Neural progenitor cell (in vitro differentiated cells): ENCODE measurements around the gene PHACTR4.

Experiments used
- CTCF ChIP-seq: fragments of 200-600 bp; sonication (generic); IDR thresholded peaks from 2 replicates; pipeline ENCODE4 v1.5.1; 2017; ENCODE audit warnings: antibody characterized with exemption, mild to moderate bottlenecking
- EZH2phosphoT487 ChIP-seq: fragments of 200-600 bp; sonication (generic); IDR thresholded peaks from 2 replicates; pipeline ENCODE4 v1.6.1; 2017; ENCODE audit warnings: antibody characterized with exemption

GRCh38 chr1:28457678-28458077 lies 88.1 kb downstream of the PHACTR4 start:
- no peak for TF ChIP-seq CTCF
- TF ChIP-seq EZH2phosphoT487 = no peak
